ENCODE measurements around the gene UBALD2. TPM values are rescaled to one million over a fixed set of nuclear protein-coding genes. Genes with fewer than 3 reads are reported as not detected.
"Not testable (repeated sequence)": the region's sequence is repeated elsewhere in the genome, so short reads cannot be mapped to it uniquely, and the experiment has no call there.

The UBALD2 gene
- 46.9 and 53.1 TPM in 2 replicates for total RNA-seq (ENCODE audit: low replicate concordance)
- long read RNA-seq = 0 reads

GRCh38 chr17:76264755-76265623 is at the start of gene UBALD2:
Gene UBALD2, plus strand, starts transcription at chr17:76265348. Its CDS starts 158 bp downstream, at chr17:76265506.
- peaks cover 6% of the 10 kb centered on the region for H3K36me3 Mint-ChIP-seq
- no peaks in the 10 kb centered on the region for H3K27me3 Mint-ChIP-seq
- TF ChIP-seq CTCF (conservative IDR thresholded peaks at IDR 0.05) = no peak
- H3K27ac Mint-ChIP-seq = peak within 1 kb of the TSS; percentile 95
- H3K4me1 Mint-ChIP-seq (ENCODE audit: unreplicated experiment) = peaks cover 40% of the 10 kb centered on the region
- no peaks in the 10 kb centered on the region for H3K9me3 Mint-ChIP-seq
- H3K4me3 Mint-ChIP-seq = peak within 1 kb of the TSS; percentile 89
- peak; percentile 100 for DNase-seq (ENCODE audit: extremely low spot score, unreplicated experiment)

GRCh38 chr17:76217081-76217480 is 48.1 kb upstream of the UBALD2 start:
- no peak overlapping the region for H3K4me3 Mint-ChIP-seq
- no peak overlapping the region for H3K27ac Mint-ChIP-seq
- H3K9me3 Mint-ChIP-seq = no peaks in the 10 kb centered on the region
- H3K27me3 Mint-ChIP-seq = no peaks in the 10 kb centered on the region
- TF ChIP-seq CTCF (conservative IDR thresholded peaks at IDR 0.05) = no peak
- no peaks in the 10 kb centered on the region for H3K36me3 Mint-ChIP-seq
- peaks cover 5% of the 10 kb centered on the region for H3K4me1 Mint-ChIP-seq (ENCODE audit: unreplicated experiment)
- DNase-seq (ENCODE audit: extremely low spot score, unreplicated experiment) = no peak

GRCh38 chr17:76219670-76220383 is 45.3 kb upstream of the UBALD2 start:
- TF ChIP-seq CTCF (conservative IDR thresholded peaks at IDR 0.05) = no peak
- H3K9me3 Mint-ChIP-seq = no peaks in the 10 kb centered on the region
- no peaks in the 10 kb centered on the region for H3K27me3 Mint-ChIP-seq

GRCh38 chr17:76223802-76224201 is 41.3 kb upstream of the UBALD2 start:
- H3K27ac Mint-ChIP-seq = no peak overlapping the region
- peaks cover 3% of the 10 kb centered on the region for H3K27me3 Mint-ChIP-seq
- DNase-seq (ENCODE audit: extremely low spot score, unreplicated experiment) = no peak
- peaks cover 5% of the 10 kb centered on the region for H3K4me1 Mint-ChIP-seq (ENCODE audit: unreplicated experiment)
- no peaks in the 10 kb centered on the region for H3K9me3 Mint-ChIP-seq
- peaks cover 3% of the 10 kb centered on the region for H3K36me3 Mint-ChIP-seq
- H3K4me3 Mint-ChIP-seq = no peak overlapping the region
- no peak for TF ChIP-seq CTCF (conservative IDR thresholded peaks at IDR 0.05)

More at GRCh38 chr17:76219670-76220383, 45.3 kb upstream of the UBALD2 start:
- H3K27ac Mint-ChIP-seq = no peak overlapping the region
- no peak overlapping the region for H3K4me3 Mint-ChIP-seq
- H3K4me1 Mint-ChIP-seq (ENCODE audit: unreplicated experiment) = peaks cover 5% of the 10 kb centered on the region
- DNase-seq (ENCODE audit: extremely low spot score, unreplicated experiment) = no peak
- no peaks in the 10 kb centered on the region for H3K36me3 Mint-ChIP-seq

- not testable (repeated sequence) for H3K4me3 Mint-ChIP-seq; H3K36me3 Mint-ChIP-seq; H3K9me3 Mint-ChIP-seq; DNase-seq (ENCODE audit: extremely low spot score, unreplicated experiment); H3K27me3 Mint-ChIP-seq; H3K27ac Mint-ChIP-seq; H3K4me1 Mint-ChIP-seq (ENCODE audit: unreplicated experiment)
These were observed 39.6 kb upstream of the UBALD2 start for GRCh38 chr17:76225373-76226086.

- H3K36me3 Mint-ChIP-seq; DNase-seq (ENCODE audit: extremely low spot score, unreplicated experiment); H3K27ac Mint-ChIP-seq; H3K9me3 Mint-ChIP-seq; H3K27me3 Mint-ChIP-seq; H3K4me1 Mint-ChIP-seq (ENCODE audit: unreplicated experiment); H3K4me3 Mint-ChIP-seq: not testable (repeated sequence)
These were observed 38.4 kb upstream of the UBALD2 start for GRCh38 chr17:76226749-76227148.
